ENCODE measurements around the gene ROS1. TPM values are rescaled to one million over a fixed set of nuclear protein-coding genes. Genes with fewer than 3 reads are reported as not detected.

Gene ROS1
- polyA plus RNA-seq, 3 donors: not detected

DNA sequence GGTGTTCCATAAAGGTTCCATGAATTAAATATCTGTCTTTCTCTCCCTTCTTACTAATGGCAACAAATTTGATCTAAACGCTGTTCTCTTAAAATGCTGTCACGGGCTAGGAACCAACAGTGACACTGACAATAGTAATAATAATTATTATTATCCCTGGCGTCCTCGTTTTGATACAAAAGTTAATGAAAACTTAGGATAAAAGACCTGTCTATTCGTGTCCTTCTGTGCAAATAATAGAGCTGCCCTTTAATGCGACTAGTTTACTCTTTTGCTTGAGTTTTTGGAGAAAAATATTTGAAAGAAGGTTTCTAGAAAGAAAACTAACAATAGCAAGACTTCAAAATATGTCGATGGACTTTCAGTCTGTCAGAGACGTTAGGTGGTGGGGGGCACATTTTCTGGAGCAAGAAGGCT is 156.1 kb downstream of the ROS1 start:
- H3K27me3 ChIP-seq (ENCODE audit: control insufficient read depth in 2 of 2, insufficient read depth in 2 of 2, low read length in 2 of 2): peaks cover 82 to 91% of the 10 kb centered on the region in 2 donors
- intact Hi-C loops (cut with micrococcal nuclease): no loop called here
- Mint-ChIP-seq H3K36me3 (peaks cover 0 to 2% of the 10 kb centered on the region in 2 donors), H3K4me3 (peak overlapping the region; percentile 35 to 76), H3K27me3 (ENCODE audit: low read depth in 3 of 3) (peaks cover 78 to 89% (median 84%) of the 10 kb centered on the region in 3 donors), H3K27ac (no peak overlapping the region), H3K4me1 (peaks cover 9% of the 10 kb centered on the region), H3K9me3 (peaks cover 0 to 33% (median 14%) of the 10 kb centered on the region in 7 donors)
- H3K36me3 ChIP-seq (replicated peaks in 1 of 2; ENCODE audit: control insufficient read depth in 1 of 2, insufficient read depth in 2 of 2, low read length in 2 of 2): no peaks in the 10 kb centered on the region
- H3K4me1 ChIP-seq (ENCODE audit: control insufficient read depth in 1 of 2, insufficient read depth in 2 of 2, low read length in 2 of 2): peaks cover 0 to 3% of the 10 kb centered on the region in 2 donors
- H3K4me2 ChIP-seq (replicated peaks; ENCODE audit: extremely low read depth, low read length, poor library complexity, severe bottlenecking): no peak overlapping the region
- no peak overlapping the region for H3K4me3 ChIP-seq (replicated peaks in 1 of 3; ENCODE audit: low read depth in 2 of 3, low read length in 3 of 3)
- TF ChIP-seq, protein P1, sequence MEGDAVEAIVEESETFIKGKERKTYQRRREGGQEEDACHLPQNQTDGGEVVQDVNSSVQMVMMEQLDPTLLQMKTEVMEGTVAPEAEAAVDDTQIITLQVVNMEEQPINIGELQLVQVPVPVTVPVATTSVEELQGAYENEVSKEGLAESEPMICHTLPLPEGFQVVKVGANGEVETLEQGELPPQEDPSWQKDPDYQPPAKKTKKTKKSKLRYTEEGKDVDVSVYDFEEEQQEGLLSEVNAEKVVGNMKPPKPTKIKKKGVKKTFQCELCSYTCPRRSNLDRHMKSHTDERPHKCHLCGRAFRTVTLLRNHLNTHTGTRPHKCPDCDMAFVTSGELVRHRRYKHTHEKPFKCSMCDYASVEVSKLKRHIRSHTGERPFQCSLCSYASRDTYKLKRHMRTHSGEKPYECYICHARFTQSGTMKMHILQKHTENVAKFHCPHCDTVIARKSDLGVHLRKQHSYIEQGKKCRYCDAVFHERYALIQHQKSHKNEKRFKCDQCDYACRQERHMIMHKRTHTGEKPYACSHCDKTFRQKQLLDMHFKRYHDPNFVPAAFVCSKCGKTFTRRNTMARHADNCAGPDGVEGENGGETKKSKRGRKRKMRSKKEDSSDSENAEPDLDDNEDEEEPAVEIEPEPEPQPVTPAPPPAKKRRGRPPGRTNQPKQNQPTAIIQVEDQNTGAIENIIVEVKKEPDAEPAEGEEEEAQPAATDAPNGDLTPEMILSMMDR (IDR thresholded peaks at IDR 0.05): no peak
- 0% methylated on average over 2 of the region's 8 CpGs for WGBS (ENCODE audit: insufficient coverage)
- H3K27ac ChIP-seq (ENCODE audit: low read depth in 1 of 2, low read length in 2 of 2): no peak overlapping the region
- DNase-seq: no peak
- H4K20me1 ChIP-seq (ENCODE audit: insufficient read depth, low read length): no peaks in the 10 kb centered on the region
- H2AFZ ChIP-seq (ENCODE audit: insufficient read depth, low read depth, low read length, poor library complexity, severe bottlenecking): no peak overlapping the region
- no peak overlapping the region for H3K9ac ChIP-seq (ENCODE audit: insufficient read depth, low read length, poor library complexity, severe bottlenecking)
- H3K9me3 ChIP-seq (replicated peaks in 1 of 2; ENCODE audit: control insufficient read depth in 1 of 2, insufficient read depth in 1 of 2, low read length in 2 of 2): peaks cover 0 to 35% of the 10 kb centered on the region in 2 donors
- no peaks in the 10 kb centered on the region for H3K79me2 ChIP-seq (ENCODE audit: insufficient read depth, low read length)

DNA sequence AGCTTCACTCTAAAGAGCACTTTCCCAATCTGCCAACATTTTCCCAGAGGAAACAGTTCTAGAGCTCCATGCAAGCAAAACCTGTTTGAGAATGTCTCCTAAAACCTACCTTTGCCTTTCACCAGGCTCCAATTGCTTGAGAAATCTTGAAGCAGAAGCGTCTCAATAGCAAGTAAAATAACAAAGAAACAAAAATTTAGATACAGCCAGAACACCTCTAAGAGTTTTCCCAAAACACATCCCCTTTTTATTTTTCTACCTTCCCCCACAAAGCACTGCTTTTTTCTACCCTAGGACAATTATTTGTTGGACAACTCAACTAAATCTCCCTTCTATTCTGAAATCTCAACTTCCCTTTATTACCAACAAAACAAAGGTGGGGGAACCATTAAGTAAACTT is 156.8 kb downstream of the ROS1 start:
- H3K4me3 Mint-ChIP-seq: peak overlapping the region in 1 of 2 donors; percentile 75
- no peaks in the 10 kb centered on the region for H3K36me3 ChIP-seq (replicated peaks in 1 of 2; ENCODE audit: control insufficient read depth in 1 of 2, insufficient read depth in 2 of 2, low read length in 2 of 2)
- H3K4me3 ChIP-seq (replicated peaks in 1 of 3; ENCODE audit: low read depth in 2 of 3, low read length in 3 of 3): no peak overlapping the region
- H3K9me3 Mint-ChIP-seq: peaks cover 2 to 41% (median 19%) of the 10 kb centered on the region in 7 donors
- no peak for DNase-seq
- peaks cover 0 to 42% of the 10 kb centered on the region in 2 donors for H3K9me3 ChIP-seq (replicated peaks in 1 of 2; ENCODE audit: control insufficient read depth in 1 of 2, insufficient read depth in 1 of 2, low read length in 2 of 2)
- no peaks in the 10 kb centered on the region for H4K20me1 ChIP-seq (ENCODE audit: insufficient read depth, low read length)
- H3K4me2 ChIP-seq (replicated peaks; ENCODE audit: extremely low read depth, low read length, poor library complexity, severe bottlenecking): no peak overlapping the region
- H3K4me1 Mint-ChIP-seq: peaks cover 11% of the 10 kb centered on the region
- H3K27me3 Mint-ChIP-seq (ENCODE audit: low read depth in 3 of 3): peaks cover 85 to 93% (median 89%) of the 10 kb centered on the region in 3 donors
- no peak overlapping the region for H3K9ac ChIP-seq (ENCODE audit: insufficient read depth, low read length, poor library complexity, severe bottlenecking)
- no peaks in the 10 kb centered on the region for H3K79me2 ChIP-seq (ENCODE audit: insufficient read depth, low read length)
- H3K27ac ChIP-seq (ENCODE audit: low read depth in 1 of 2, low read length in 2 of 2): no peak overlapping the region
- peaks cover 0 to 3% of the 10 kb centered on the region in 2 donors for H3K4me1 ChIP-seq (ENCODE audit: control insufficient read depth in 1 of 2, insufficient read depth in 2 of 2, low read length in 2 of 2)
- intact Hi-C loops (cut with micrococcal nuclease): no loop called here
- H3K27me3 ChIP-seq (ENCODE audit: control insufficient read depth in 2 of 2, insufficient read depth in 2 of 2, low read length in 2 of 2): peaks cover 85 to 92% of the 10 kb centered on the region in 2 donors
- H2AFZ ChIP-seq (ENCODE audit: insufficient read depth, low read depth, low read length, poor library complexity, severe bottlenecking): no peak overlapping the region
- no peak overlapping the region for H3K27ac Mint-ChIP-seq
- H3K36me3 Mint-ChIP-seq: peaks cover 0 to 2% of the 10 kb centered on the region in 2 donors
- 10% methylated on average over 1 of the region's 1 CpG for WGBS (ENCODE audit: insufficient coverage)
- TF ChIP-seq, protein P1 (IDR thresholded peaks at IDR 0.05): no peak

All from CD14-positive monocyte (primary cell).